Esophagus muscularis mucosa (tissue), 4 donors: ENCODE data around the gene ZNF280C. TPM values are rescaled to one million over a fixed set of nuclear protein-coding genes. Genes with fewer than 3 reads are reported as not detected.

Source experiments
- DNase-seq: peaks from one replicate; pipeline ENCODE4 v3.0.0-alpha.2; 2017; ENCODE audit errors: extremely low spot score
- H3K27ac ChIP-seq, 4 donors: fragments of 200-600 bp; sonication (generic); replicated peaks in 1 of 4; 1 replicate in 3 of 4; 2 replicates in 1 of 4; pipeline ENCODE4 v1.5.1; 2016 to 2019; ENCODE audit warnings: mild to moderate bottlenecking in 1 of 4
- H3K27me3 ChIP-seq, 4 donors: fragments of 200-600 bp; sonication (generic); one replicate each; pipeline versions ENCODE4 v1.5.1 to v1.6.0; 2016 to 2019
- H3K36me3 ChIP-seq, 4 donors: fragments of 200-600 bp; sonication (generic); one replicate each; pipeline ENCODE4 v1.5.1; 2016 to 2019
- H3K4me1 ChIP-seq, 4 donors: fragments of 200-600 bp; sonication (generic); one replicate each; pipeline ENCODE4 v1.5.1; 2016 to 2019
- H3K4me3 ChIP-seq, 4 donors: fragments of 200-600 bp; sonication (generic); 1 replicate in 2 of 4; 2 replicates in 2 of 4; pipeline ENCODE4 v1.5.1; 2016 to 2019; ENCODE audit warnings: mild to moderate bottlenecking in 4 of 4, moderate library complexity in 1 of 4
- H3K9me3 ChIP-seq, 4 donors: fragments of 200-600 bp; sonication (generic); 1 replicate in 3 of 4; 2 replicates in 1 of 4; pipeline ENCODE4 v1.5.1; 2016 to 2019
- CTCF ChIP-seq, 3 experiments: fragments of 200-600 bp in 2 of 3; fragments of 450-650 bp in 1 of 3; sonication (generic) in 2 of 3; IDR thresholded peaks; one replicate each; pipeline ENCODE4 v1.5.1; 2017 to 2019; ENCODE audit warnings: antibody characterized with exemption in 3 of 3, mild to moderate bottlenecking in 2 of 3, moderate library complexity in 1 of 3
- EP300 ChIP-seq: sonication (generic); formaldehyde crosslinking; IDR thresholded peaks from one replicate; pipeline ENCODE4 v1.6.1; 2017; ENCODE audit warnings: antibody characterized with exemption
- POLR2A ChIP-seq: fragments of 450-650 bp; IDR thresholded peaks from one replicate; pipeline ENCODE4 v1.6.1; 2017; ENCODE audit warnings: antibody characterized with exemption, moderate library complexity, mild to moderate bottlenecking, low read depth
- POLR2AphosphoS5 ChIP-seq, 2 donors: sonication (generic); formaldehyde crosslinking; IDR thresholded peaks; one replicate each; pipeline ENCODE4 v1.6.1; 2017; ENCODE audit warnings: antibody characterized with exemption in 2 of 2
- WGBS: methylation state at CpG from one replicate; pipeline ENCODE4 v1.1.5; 2018; 5-methylcytosine and 5-hydroxymethylcytosine counted together
- intact Hi-C: fragments of 100-400 bp; cut with DNase I; formaldehyde crosslinking; loops from one replicate; pipeline ENCODE4 v1.15.1; 2023
- total RNA-seq, 4 donors: library from RNA; depleted of rRNA; stranded (reverse); fragments of >200 nt; gene quantifications; one replicate each; pipeline versions ENCODE4 v1.1.0 to v1.2.1, GENCODE V29; 2016

ZNF280C gene
- total RNA-seq, 4 donors from 2014 or later, result 2.5 to 4.1 (median 3.4) TPM

- Histone ChIP-seq H3K9me3 (no peaks in the 10 kb centered on the region), H3K36me3 (no peaks in the 10 kb centered on the region), H3K4me1 (peaks cover 0 to 16% (median 2%) of the 10 kb centered on the region in 4 donors), H3K27ac (no peak overlapping the region), H3K27me3 (no peaks in the 10 kb centered on the region), H3K4me3 (no peak overlapping the region)
- no peak for TF ChIP-seq POLR2AphosphoS5 (IDR thresholded peaks at IDR 0.05)
- TF ChIP-seq EP300, result no peak
- no peak for TF ChIP-seq CTCF (IDR thresholded peaks at IDR 0.05)
- no peak for TF ChIP-seq POLR2A
- no peak for DNase-seq
- WGBS, result 70% methylated on average over 2 of the region's 2 CpGs
- intact Hi-C loops, result no loop called here
These were observed 31.2 kb upstream of the ZNF280C start for GRCh38 chrX:130300010-130300282.

GRCh38 chrX:130299279-130300009, 30.7 kb upstream of the ZNF280C start:
- intact Hi-C loops, result no loop called here
- Histone ChIP-seq H3K9me3 (no peaks in the 10 kb centered on the region), H3K27me3 (no peaks in the 10 kb centered on the region), H3K4me1 (peaks cover 0 to 16% (median 2%) of the 10 kb centered on the region in 4 donors), H3K36me3 (no peaks in the 10 kb centered on the region), H3K27ac (no peak overlapping the region), H3K4me3 (no peak overlapping the region)
- TF ChIP-seq CTCF (IDR thresholded peaks at IDR 0.05) (no peak), EP300 (no peak), POLR2AphosphoS5 (IDR thresholded peaks at IDR 0.05) (no peak), POLR2A (no peak)
- WGBS, result 81% methylated on average over 9 of the region's 19 CpGs
- no peak for DNase-seq

- Histone ChIP-seq H3K27ac (no peak overlapping the region), H3K27me3 (no peaks in the 10 kb centered on the region), H3K4me3 (no peak overlapping the region), H3K9me3 (no peaks in the 10 kb centered on the region), H3K4me1 (peaks cover 0 to 16% (median 2%) of the 10 kb centered on the region in 4 donors), H3K36me3 (no peaks in the 10 kb centered on the region)
- WGBS, result 22% methylated on average over 2 of the region's 2 CpGs
- intact Hi-C loops, result no loop called here
- no peak for TF ChIP-seq POLR2A
- no peak for TF ChIP-seq POLR2AphosphoS5 (IDR thresholded peaks at IDR 0.05)
- no peak for TF ChIP-seq EP300
- TF ChIP-seq CTCF (IDR thresholded peaks at IDR 0.05), result no peak
- no peak for DNase-seq
These were observed 28.0 kb upstream of the ZNF280C start for GRCh38 chrX:130296743-130297142.

GRCh38 chrX:130296297-130296678, 27.6 kb upstream of the ZNF280C start:
- intact Hi-C loops, result no loop called here
- Histone ChIP-seq H3K27me3 (no peaks in the 10 kb centered on the region), H3K9me3 (no peaks in the 10 kb centered on the region), H3K4me1 (peaks cover 0 to 16% (median 2%) of the 10 kb centered on the region in 4 donors), H3K27ac (no peak overlapping the region), H3K36me3 (no peaks in the 10 kb centered on the region), H3K4me3 (no peak overlapping the region)
- WGBS, result 79% methylated on average over 3 of the region's 3 CpGs
- DNase-seq, result no peak
- TF ChIP-seq POLR2AphosphoS5 (IDR thresholded peaks at IDR 0.05), result no peak
- no peak for TF ChIP-seq CTCF (IDR thresholded peaks at IDR 0.05)
- no peak for TF ChIP-seq EP300
- no peak for TF ChIP-seq POLR2A
